Measurements from ENCODE around the gene MIOX. TPM values are rescaled to one million over a fixed set of nuclear protein-coding genes. Genes with fewer than 3 reads are reported as not detected.

Gene MIOX
- not detected in 2 replicates for total RNA-seq (2014; rRNA removed; shearing (Covaris generic))

DNA sequence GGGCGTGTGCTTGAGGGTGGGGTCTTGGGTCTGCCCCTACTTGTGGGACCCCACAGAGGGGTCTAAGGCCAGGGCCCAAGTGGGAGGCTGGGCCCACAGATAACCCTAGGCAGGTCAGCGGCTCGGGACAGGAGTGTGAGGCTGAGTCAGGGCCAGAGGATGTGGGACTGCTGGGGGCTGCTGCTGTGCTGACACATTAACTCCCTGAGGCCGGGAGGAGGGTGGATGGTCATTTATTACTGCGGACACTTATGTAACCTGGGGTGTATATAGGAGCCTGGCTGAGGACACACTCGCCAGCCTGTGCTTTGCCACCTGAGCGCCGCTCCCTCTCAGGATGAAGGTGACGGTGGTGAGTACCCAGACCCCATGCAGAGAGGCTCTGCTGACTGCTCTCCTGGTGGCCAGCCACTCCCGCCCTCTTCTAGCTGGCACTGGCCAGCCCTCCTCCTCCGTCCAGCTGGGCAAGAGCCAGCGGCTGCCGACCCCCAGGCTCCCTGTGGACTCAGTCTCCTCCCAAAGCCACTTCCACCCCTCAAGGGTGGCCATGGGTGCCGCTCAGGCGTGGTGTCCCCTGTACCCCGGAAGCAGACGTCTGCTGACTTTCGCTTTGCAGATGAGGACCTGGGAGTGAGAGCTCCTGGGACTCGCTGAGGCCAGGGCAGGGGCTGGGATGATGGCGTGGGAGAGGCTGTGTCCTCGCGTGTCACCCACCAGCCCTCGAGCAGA lies at the start of gene MIOX:
Gene MIOX, plus strand, starts transcription at position 299 of the 729 bp plus-strand sequence. Its CDS starts 39 bp downstream, at position 338.
- peak; percentile 29 for DNase-seq (ENCODE audit: low read depth)

DNA sequence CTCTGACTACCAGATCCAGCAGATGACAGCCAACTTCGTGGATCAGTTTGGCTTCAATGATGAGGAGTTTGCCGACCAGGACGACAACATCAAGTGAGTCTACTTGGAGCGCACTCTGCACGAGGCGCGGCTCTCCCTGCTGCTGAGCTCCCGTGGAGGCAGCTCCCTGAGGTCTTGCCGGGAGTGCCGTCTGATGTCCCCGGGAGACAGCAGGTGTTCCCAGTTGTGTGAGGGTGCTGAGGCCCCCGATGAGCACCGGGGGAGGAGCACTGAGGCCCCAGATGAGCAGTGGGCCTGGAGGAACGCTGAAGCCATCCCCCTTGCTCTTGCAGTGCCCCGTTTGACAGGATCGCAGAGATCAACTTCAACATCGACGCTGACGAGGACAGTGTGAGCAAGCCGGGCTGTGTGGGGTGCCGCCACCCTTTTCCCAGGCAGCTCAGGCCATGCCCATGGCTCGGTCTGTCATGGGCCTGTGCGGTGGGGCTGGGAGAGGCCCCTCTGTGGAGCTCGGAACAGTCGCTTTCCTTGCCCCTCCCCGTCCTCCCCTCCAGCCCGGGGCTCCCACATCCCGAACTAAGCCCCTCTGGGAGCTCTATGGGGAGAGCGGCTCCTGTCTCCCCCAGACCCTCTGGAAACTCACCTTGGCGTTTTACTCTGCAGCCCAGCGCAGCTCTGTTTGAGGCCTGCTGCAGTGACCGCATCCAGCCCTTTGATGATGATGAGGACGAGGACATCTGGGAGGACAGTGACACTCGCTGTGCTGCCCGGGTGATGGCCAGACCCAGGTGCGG lies 49.0 kb upstream of the MIOX start:
- peak; percentile 1 for DNase-seq (ENCODE audit: low read depth)

DNA sequence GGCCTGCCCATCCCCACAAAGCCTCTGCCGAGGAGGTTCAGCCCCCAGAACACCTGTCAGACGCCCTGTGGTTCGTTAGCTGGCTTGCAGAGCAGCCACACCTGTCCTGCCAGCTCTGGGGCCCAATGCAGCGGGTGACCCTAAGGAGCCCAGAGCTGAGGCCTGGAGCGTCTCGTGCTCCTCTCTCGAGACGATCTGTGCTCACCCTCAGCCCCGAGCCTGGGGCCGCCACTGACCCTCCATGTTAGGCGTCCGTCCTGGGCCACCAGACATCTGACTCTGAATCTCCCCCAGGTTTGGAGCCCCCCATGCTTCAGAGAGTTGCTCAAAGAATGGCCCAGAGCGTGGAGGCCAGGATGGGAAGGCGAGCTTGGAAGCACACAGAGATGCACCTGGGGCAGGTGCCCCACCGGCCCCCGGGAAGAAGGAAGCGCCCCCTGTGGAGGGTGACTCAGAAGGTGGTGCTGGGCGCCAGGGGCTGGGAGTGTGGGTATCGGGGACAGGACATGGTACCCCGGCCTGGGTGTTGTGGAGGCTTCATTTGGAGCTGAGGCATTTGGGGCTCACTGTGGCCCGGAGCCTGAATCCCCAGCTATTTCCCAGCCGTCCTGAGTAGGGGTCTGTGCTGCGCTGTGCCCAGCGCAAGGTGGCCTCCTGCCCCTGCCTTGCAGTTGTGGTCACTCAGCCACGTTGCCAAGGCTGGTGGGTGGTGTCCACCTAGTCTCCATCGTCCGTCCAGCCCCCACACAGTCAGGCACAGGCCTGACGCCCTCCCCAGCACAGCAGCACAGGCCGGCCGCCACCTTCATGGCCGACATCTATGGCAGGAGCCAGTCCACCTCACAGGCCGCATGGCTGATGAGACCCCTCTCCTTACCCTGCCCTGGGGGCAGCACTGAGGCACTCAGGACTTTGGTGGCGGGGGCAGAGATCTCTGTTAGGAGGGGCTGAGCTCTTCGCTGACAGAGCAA lies 48.1 kb upstream of the MIOX start:
- DNase-seq (ENCODE audit: low read depth): no peak

DNA sequence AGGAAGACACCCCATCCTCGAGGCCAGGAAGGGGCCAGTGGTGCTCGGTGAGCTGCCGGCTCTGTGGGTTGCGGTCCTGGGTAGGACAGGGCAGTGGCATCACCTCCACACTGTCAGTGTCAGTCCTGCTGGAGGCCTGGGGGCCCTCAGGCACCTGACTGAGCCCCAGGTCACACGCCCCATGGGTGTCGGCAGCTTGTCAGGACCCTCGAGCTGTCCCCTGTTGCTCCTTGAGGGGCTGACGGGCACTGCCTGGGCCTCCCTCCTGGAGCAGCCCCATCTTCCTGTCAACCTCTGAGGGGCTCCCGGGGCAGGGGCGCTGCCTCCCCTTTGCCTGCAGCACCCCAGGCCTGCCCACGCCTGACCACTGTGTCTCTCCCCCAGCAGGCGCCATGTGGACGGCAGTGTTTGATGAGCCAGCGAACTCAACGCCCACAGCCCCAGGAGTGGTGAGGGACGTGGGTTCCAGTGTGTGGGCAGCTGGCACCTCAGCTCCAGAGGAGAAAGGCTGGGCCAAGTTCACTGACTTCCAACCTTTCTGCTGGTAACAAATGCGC lies 47.3 kb upstream of the MIOX start:
- DNase-seq (ENCODE audit: low read depth): no peak

DNA sequence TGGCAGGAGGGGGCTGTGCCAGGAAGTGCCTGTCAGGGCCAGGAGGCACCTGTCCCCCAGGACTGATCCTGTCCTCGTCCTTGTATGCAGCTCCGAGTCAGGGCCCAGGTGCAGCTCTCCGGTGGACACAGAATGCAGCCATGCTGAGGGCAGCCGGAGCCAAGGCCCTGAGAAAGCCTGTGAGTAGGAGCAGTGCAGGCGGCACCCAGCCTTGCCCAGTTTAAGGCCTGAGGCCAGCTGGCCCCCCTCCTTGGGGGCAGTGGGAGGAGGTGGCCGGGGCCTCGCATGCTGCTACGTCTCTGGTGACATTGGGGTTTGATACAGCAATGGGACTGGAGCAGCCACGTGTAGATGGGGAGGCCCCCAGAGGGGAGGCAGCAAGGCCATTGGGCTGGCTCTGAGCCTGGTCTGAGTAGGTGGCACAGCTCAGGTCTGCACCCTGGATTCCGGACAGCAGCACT lies 46.8 kb upstream of the MIOX start:
- no peak for DNase-seq (ENCODE audit: low read depth)

DNA sequence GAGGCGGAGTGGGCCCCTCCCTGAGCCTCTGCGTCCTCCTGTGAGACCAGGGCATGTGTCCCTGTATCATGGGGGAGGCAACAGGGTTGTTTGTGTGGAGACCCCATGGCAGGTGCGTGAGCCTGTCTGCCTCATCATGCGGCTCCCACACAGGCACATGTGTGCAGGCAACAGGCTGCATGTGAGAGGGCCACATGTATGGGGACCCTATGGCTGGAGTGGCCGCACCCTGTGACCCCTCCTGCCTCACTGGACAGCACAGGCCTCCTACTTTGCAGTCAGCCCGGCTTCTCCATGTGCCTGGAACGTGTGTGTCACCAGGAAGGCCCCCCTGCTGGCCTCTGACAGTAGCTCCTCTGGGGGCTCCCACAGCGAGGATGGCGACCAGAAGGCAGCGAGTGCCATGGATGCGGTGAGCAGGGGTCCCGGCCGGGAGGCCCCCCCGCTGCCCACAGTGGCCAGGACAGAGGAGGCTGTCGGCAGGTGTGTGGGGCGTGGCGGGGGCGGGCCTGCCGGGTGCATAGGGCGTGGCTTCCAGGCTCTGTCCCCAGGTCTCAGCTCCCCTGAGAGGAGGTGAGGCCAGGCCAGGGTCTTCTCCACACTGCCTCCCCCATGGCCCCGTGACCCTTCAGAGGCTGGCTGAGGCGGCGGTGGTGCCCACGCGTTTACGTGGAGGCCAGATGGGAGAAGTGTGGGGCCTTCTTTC lies 46.0 kb upstream of the MIOX start:
- DNase-seq (ENCODE audit: low read depth): no peak

DNA sequence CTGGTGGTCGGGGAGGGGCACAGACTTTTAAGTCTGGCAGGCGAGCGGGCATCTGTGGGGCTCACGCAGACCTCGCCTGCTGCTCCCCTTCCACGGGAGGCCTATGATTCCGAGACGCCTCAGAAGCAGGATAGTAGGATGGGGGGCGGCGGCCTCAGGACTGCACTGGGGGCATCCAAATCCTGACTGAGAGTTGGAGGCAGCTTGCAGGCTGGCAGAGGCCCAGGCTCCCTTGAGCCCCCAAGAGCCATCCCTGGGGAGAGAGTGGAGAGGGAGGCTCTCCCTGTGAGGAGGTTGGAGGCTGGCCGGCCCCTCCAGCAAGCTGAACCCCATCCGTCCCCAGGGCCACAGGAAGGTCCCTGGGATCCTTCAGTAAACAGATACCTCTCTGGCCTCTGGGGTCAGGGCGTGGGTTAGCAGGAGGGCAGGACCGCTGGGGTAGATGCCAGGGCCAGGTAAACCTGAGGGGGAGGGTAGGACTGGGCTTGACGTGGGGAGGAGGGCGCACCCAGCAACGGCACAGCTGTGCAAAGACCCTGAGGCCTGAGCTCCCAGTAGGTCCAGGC lies 45.1 kb upstream of the MIOX start:
- DNase-seq (ENCODE audit: low read depth): no peak

DNA sequence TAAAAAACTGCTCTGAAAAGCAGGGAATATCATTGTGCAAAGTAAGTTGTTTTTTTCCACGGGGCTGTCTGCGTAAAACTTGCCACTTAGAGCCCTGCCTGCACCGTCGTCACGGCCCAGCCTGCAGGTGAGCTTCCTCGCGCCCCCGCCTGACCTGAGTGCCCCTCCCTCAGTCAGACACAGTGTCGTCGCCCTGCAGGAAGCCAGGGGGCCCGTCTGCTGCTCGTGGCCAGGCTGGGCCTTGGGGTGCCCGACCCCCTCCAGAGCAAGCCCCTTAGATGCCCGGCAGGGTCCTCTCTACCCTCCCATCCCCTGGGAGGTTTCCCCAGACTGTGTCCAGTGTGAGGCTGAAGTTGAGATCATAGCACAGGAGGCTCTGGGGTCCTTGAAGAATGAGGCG lies 43.5 kb upstream of the MIOX start:
- no peak for DNase-seq (ENCODE audit: low read depth)

DNA sequence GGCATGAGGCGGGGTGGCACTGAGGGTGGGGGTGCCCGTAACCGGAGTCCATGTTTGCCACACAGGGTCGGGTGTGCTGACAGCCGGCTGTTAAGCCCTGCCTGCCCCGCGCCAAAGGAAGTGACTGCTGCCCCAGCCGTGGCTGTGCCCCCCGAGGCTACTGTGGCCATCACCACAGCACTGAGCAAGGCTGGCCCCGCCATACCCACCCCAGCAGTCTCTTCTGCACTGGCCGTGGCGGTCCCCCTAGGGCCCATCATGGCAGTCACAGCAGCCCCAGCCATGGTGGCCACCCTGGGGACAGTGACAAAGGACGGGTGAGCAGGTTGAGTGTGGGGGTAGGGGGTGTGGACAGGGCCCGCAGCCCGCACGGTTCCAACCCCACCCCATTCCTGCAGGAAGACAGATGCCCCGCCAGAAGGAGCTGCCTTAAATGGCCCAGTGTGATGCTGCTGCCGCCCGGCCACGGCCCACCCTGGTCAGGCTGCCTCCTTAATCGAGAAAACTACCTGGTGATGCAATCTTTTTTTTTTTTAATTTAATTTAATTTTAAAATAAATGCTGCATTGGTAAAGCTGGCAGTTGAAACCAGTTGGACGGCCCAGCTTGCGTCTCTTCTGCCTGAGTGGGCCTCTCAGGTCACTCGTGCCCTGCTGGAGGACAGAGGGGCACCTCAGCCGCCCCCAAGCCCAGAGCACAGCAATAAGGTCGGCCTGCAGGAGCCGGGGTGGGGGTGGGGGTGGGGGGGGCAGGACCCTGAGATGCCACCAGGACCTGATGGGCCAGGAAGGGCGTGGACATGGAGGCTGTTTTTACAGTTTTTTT lies 42.6 kb upstream of the MIOX start:
- no peak for DNase-seq (ENCODE audit: low read depth)

DNA sequence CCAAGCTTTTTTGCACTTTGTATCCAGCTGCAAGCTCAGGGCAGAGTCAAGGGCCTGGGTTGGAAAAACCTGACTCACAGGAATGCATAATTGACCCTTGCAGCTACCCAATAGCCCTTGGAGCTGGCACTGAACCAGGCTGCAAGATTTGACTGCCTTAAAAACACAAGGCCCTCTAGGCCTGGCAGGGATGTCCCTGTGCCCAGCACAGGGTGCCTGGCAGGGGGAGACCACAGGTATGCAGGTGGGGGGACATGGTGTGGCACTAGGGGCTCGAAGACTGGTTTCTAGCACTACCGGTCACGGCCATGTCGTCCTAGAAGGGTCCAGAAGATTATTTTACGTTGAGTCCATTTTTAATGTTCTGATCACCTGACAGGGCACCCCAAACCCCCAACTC lies 42.0 kb upstream of the MIOX start:
- DNase-seq (ENCODE audit: low read depth): peak; percentile 31

DNA sequence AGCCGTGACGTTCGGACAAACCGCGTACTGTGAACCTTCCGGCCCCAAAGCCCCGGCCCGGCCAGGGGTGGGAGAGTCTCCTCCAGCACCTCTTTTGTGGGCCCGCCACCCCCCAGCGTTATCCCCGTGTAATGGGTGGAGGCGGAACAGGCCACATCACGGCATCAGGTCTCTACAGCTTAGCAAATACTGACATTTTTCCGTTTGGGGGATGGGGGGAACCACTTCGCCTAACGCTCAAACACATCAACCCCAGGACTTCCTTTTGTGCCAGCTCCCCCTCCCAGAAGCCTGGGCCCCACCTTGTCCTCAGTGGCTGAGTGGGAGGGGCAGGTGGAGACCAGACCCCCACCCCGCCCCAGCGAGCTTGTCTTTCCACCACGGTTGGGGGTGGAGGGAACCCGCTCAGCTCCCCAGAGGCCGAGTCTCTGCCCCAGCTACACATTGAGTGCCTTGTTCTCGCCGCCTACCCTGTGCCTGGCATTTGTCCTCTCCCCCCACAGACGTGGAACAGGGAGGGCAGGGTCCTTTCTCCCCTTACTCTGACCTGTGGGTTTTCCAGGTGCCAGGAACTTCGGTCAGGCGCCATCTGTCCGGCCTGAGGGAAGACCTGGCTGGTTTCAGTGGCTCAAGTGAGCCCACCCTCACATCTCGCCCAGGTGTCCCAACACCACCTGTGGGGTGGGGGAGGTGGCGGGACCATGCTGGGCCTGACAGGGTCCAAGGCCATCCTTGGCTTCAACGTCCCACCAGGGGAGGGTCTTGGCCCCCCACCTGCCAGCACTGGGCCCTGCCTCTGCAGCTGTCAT lies 41.4 kb upstream of the MIOX start:
- DNase-seq (ENCODE audit: low read depth): no peak

DNA sequence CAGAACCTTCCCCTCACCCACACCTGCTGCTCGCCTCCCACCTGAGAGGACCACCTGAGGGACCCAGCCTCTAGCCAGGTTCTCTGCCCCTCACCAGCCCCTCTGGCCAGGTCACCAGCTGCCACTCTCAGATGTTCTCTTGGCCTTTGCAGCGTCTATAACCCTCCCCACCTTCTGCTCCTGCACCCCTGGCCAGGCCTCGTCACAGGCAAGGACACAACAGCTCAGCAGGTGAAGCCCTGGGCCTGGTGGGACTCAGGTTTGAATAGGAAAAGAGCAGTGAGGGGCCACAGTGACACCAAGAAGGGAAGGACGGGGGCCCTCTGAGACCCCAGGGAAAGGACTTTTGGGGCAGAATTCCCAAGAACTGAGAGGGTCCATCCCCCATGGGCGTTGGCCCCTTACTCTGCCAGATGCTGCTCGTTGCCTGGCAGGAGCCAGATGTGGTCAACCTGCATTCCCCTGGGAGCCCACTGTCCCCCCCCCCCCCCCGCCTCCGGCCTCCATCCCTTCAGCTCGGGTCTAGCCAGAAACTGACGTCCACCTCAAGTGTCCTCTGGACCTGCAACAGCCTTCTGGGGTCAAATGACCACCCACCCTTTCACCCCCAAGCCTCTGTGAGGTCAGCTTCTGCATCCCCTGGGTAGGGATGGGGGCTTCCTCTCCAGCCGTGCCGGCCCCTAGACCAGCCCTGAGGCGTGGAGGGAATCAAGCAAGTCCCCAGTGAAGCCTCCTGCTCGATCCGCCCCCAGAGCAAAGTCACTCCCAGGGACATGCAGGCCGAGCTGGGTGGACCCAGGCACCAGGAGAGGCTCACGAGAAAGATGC lies 40.6 kb upstream of the MIOX start:
- DNase-seq (ENCODE audit: low read depth): no peak

DNA sequence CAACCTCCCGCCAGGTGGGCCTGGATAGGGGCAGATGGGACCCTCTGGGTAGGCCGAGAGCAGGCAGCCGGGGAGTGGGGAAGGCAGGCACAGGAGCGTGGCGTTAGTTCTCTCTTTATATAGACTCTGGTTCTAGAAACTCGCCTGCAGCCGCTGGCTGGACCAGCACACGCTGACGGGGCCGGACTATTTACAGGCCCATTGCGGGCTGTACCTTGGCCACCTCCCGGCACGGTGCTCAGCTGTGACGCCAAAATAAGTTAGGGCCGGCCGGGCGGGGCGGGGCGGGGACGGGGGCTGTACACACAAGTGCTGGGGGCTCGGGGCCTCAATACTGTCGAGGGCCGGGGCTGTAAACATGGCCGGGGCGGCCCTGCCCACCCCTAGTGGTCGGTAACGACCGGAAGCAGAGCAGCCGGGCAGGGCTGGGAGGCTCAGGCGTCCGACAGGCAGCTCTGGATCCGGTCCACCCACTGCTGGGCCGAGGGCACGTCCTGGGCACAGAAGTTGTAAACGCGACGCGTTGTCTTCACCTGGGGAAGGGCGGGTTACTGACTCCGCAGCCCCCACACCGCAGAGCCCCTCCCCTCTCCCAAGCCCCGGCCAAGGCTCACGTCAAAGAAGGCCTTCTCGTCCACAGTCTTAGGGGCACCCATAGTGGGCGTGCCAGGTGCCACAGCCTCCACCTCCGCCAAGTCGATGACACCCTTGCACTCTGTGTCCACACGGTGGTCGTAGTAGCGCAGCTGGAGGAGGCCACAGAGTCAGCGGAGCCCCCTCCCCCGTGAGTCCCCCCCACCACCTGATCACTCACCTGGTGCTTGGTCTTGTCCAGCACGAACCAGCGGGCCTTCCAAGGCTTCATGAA lies 39.7 kb upstream of the MIOX start:
- DNase-seq (ENCODE audit: low read depth): no peak

DNA sequence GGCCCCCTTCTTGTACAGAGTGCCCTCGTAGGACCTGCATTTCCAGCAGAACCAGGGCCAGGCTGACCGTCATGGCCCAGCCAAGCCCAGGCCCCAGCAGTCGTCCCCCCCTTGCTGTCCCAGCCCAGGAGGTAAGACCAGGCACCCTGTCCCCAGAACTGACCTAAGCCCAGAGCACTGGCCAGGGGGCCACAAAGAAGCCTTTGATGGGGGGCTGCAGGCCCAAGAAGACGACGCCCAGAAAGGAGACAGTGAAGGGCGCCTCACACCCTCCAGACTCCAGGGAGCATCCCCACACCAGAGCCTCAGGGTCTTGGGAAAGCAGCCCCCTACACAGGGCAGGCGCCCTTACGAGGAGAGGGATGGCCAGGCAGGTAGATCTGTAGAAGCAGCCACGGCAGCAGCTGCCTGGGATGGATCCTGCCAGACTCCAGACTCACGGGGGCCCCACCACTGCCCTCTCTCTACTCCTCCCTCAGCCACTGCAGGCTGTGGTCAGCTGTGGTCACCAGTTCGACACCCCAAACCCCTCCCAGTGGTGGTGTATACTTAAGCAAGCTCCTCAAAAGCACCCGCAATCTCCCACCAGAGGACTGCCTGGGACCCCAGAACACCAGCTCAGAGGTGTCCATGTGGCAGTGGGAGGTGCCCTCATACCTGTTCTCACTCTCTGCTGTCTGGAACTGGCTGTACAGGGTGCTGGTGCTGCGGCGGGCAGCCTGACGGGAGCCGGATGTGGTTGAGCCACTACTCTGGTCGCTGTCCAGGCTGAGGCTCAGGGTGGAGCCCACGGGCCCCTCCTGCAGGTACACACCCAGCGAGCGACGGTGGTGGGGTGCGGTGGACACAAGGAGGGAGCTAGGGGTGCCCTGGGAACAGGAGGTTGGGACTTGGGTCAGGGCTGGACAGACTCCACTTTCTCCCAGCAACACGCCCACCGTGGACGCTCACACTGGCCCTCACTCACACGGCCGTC lies 38.8 kb upstream of the MIOX start:
- no peak for DNase-seq (ENCODE audit: low read depth)

DNA sequence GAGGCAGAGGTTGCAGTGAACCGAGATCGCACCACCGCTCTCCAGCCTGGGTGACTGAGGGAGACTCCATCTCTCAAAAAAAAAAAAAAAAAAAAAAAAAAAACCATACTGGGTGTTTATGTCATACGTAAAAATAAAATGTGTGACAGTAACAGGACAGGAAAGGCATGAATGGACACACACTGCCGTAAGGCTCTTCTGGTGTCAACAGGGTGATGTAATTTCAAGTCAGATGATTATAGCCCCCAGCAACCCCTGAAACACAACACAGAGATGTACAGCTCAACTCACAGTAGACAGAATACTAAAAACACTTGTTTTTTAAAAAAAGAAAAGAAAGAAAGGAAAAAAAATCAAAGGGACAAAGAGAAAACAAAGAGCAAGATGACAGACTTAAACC lies 34.0 kb upstream of the MIOX start:
- DNase-seq (ENCODE audit: low read depth): no peak

All from Daoy (cell line).